Stimulated activated CD4-positive, alpha-beta T cell treated with anti-CD3 and anti-CD28 coated beads, Interleukin-15, amount 100 ng/mL, for 48 hours (primary cell): Measurements from ENCODE around the gene LSM7.

ENCODE experiments used
- DNase-seq, 2 donors: peaks; one replicate each; pipeline ENCODE4 v3.0.0-alpha.2; 2020; ENCODE audit warnings: low read depth in 2 of 2

The LSM7 gene

DNA sequence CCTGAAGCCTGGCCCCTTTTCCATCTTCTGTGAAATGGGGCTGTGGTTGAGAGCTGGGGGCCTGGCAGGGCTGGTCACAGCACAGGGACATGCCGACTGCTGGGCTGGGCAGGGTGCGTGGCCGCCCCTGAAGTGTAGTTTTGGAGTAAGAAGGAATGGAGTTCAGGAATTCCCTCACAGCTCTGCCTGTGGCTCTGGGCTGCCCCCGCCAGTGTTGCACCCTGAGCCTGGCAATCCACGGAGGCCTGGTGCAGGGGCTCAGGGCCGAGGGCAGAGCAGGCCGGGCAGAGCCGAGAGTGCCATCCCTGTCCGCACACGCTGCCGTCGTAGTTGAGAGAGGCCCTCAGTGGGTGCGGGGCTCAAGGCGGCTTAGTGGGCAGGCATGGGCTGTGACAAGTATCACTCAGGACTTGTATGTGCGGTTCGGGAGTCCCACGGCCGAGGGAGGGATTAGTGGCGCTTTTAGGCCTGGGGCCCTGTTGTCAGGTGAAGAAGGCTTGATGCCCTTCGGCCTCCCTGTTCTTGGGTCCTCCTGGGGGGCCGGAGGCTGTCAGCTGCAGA is 9.7 kb upstream of the LSM7 start:
- no peak for DNase-seq

DNA sequence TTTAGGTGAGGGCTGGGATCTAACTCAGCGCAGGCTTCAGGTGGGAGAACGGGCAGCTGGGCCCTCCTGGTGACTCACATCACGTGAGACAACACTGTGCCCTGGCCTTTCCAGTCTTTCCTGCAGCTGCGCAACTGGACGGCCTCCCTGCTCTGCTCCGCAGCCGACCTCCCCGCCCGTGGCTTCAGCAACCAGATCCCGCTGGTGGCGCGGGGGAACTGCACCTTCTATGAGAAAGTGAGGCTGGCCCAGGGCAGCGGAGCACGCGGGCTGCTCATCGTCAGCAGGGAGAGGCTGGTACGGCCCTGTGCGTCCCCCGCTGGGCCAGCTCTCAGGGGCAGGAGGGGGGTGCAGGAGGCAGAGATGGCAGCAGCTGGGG is 8.9 kb upstream of the LSM7 start:
- DNase-seq = no peak

GRCh38 chr19:2336528-2337328 is 8.3 kb upstream of the LSM7 start:
- DNase-seq = no peak

GRCh38 chr19:2335848-2336247 is 7.5 kb upstream of the LSM7 start:
- no peak for DNase-seq

DNA sequence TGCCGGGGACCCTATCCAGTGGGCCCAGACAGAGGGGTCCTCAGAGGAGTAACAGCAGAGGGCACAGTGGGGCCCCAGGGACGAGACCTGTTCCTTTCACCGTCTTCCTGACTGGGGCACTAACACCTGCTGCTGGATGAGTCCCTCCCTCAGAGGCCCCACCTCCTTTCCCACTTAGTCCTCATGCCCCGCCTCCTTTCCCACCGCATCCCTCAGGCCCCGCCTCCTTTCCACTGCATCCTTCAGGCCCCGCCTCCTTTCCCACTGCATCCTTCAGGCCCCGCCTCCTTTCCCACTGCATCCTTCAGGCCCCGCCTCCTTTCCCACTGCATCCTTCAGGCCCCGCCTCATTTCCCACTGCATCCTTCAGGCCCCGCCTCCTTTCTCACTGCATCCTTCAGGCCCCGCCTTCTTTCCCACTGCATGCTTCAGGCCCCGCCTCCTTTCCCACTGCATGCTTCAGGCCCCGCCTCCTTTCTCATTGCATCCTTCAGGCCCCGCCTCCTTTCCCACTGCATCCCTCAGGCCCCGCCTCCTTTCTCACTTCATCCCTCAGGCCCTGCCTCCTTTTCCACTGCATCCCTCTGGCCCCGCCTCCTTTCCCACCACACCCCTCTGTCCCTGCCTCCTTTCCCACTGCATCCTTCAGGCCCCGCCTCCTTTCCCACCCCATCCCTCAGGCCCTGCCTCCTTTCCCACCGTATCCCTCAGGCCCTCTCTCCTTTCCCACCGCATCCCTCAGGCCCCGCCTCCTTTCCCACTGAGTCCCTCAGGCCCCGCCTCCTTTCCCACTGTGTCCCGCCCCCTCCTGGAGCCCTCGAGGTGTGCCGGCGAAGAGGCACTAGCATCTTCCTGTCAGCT is 6.8 kb upstream of the LSM7 start:
- DNase-seq = no peak

- no peak for DNase-seq
Measured at GRCh38 chr19:2334426-2334825, 6.0 kb upstream of the LSM7 start.

GRCh38 chr19:2333807-2334211 is 5.4 kb upstream of the LSM7 start:
- no peak for DNase-seq

DNA sequence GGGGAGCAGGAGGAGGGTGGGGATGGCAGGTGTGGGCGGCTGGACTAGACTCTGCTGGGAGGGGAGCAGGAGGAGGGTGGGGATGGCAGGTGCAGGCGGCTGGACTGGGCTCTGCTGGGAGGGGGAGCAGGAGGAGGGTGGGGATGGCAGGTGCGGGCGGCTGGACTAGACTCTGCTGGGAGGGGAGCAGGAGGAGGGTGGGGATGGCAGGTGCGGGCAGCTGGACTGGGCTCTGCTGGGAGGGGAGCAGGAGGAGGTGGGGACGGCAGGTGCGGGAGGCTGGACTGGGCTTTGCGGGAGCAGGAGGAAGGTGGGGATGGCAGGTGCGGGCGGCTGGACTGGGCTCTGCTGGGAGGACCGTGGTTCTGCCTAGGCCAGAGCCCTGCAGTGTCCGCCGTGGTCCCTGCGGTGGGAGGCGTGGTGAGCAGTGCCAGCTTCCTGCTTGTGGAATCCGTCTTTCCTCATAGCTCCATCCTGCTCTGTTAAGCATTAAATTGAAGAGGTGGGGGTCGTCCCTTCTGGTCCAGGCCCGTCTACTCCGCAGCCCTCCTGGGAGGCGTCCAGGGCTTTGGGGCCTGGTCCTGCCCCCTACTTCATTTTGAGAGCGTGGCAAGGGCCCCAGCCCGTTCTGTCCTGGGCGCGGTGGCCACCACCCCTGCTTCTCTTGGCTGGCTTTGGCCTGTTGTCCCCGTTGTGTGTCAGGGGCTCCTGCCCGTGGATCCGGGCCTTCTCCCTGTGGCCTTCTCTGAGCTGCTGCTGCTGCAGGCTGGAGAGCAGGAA is 4.8 kb upstream of the LSM7 start:
- no peak for DNase-seq

- DNase-seq = no peak
Measured at GRCh38 chr19:2332341-2333026, 4.1 kb upstream of the LSM7 start.

- no peak for DNase-seq
Measured at GRCh38 chr19:2331601-2332246, 3.3 kb upstream of the LSM7 start.

- DNase-seq = no peak
Measured at GRCh38 chr19:2330632-2331284, 2.4 kb upstream of the LSM7 start.

- DNase-seq = no peak
Measured at GRCh38 chr19:2330255-2330631, 1.9 kb upstream of the LSM7 start.

- no peak for DNase-seq
Measured at GRCh38 chr19:2329501-2329916, 1.1 kb upstream of the LSM7 start.

- DNase-seq = no peak
Measured at GRCh38 chr19:2329149-2329478, 728 bp upstream of the LSM7 start.

DNA sequence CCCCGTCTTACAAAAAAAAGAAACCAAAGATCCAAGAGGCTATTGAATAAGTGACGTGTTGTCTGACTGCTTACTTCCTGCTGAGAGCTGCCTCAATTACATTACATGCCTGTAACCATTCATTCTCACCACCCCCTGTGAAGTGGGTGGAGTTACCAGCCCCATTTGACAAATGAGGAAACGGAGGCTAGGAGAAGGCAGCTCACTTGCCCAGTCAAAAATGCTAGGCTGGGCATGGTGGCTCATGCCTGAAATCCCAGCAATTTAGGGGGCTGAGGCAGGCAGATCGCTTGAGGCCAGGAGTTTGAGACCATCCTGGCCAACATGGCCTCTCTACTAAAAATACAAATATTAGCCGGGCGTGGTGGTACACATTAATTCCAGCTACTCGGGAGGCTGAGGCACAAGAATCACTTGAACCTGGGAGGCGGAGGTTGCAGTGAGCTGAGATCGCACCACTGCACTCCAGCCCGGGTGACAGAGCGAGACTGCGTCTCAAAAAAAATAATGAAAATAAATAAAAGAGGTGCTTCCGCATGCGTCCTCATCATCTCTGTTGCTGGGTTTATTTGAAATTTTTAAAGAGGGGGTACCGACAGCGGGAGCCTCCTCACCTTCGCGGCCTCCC is 499 bp downstream of the LSM7 start:
- peak; percentile 27 to 41 for DNase-seq

GRCh38 chr19:2326699-2327360 is 1.6 kb downstream of the LSM7 start:
- DNase-seq = no peak

DNA sequence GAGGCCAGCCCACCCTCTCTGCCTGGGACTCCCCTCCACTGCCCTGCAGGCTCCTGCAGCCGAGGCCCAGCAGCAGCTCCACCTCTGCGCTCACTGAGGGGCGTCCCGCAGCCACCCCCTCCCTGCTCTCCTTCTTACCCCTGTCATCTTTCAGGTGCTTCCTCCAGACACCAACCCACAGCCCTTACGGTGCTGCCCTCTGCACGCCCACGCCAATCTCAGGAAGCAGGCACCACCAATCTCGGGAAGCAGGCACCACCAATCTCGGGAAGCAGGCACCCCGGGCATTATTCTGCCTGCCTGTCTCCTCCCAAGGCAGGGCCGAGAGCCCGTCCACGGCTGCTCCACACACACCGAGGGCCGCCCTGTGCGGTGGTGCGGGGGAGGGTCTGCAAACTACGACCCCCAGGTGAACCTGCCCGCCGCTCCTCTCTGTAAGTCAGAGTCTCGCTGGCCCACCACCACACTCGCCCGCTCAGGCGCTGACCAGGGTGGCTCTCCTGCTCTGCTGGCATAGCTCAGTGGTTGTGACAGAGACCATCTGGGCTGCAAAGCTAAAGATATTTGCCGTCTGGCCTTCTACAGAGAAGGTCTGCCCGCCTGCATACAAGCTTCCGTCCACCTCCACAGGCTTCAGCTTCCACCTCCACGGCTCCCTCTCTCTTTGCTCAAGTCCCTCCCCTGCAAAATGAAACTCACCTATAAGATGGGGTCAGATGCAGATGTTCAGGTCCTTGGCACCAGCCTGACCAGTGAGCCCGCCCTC is 2.9 kb downstream of the LSM7 start:
- DNase-seq = no peak

DNA sequence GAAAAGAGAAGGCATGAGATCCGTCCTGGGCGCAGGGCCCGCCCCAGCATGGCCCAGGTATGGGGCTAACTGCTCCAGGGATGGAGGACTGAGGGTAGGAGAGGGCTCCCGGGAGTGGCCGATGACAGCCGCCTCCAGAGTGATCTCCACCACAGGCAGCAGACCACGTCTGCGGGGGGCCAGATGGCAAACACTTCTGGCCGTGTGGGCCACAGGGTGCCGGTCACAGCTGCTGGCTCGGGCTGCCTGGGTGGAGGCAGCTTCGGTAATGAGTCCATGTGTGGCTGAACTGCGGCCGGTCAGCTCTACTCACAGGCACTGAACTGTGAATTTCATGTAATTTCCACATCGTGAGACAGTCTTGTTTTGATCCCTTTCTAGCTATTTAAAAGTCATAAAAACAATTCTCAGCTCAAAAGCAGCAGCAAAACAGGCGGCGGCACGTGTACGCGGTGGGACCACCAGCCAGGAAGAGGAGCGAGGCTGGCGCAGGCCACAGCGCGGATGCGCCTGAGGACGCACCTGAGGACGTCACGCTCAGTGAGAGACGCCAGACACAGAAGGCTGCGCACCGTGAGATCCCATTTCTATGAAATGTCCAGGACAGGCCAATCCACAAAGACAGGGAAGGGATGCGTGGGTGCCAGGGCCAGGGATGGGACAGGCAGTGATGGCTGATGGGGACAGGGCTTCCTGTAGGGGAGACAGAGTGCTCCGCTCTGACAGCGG is 4.0 kb downstream of the LSM7 start:
- no peak for DNase-seq
